Endothelial cell of umbilical vein (primary cell): ENCODE data around the gene HTR7. TPM values are rescaled to one million over a fixed set of nuclear protein-coding genes. Genes with fewer than 3 reads are reported as not detected.

Source experiments
- BruUV-seq: library from RNA; stranded (reverse); fragments of 400-500 nt; replicated peaks from 2 replicates; lab custom pipeline; 2021; lab: Mats Ljungman, UMichigan
- CTCF ChIA-PET: fragments of 300-600, 350-600 bp; sonication (Branson Sonifier 250); formaldehyde crosslinking; loops from one replicate; lab custom pipeline; 2021; ENCODE audit warnings: antibody characterized with exemption, inconsistent platforms; lab: Charles Lee
- POLR2A ChIA-PET: fragments of 300-600, 350-600 bp; sonication (Branson Sonifier 250); formaldehyde crosslinking; loops from one replicate; lab custom pipeline; 2021; ENCODE audit warnings: antibody characterized with exemption, inconsistent platforms; lab: Charles Lee
- DNase-seq: peaks from one replicate; pipeline ENCODE4 v3.0.0-alpha.2; 2011; ENCODE audit warnings: low read depth, low spot score
- FAIRE-seq: peaks from 2 replicates; lab custom pipeline; 2011; peaks lifted over from hg19 to GRCh38; lab: Jason Lieb, UNC
- H2AFZ ChIP-seq: 2 replicates; pipeline ENCODE4 v1.6.0; 2012; ENCODE audit warnings: low read depth, low read length, control low read depth, inconsistent platforms
- H3K27ac ChIP-seq: 2 replicates; pipeline ENCODE4 v1.5.1; 2011; ENCODE audit warnings: low read depth, mild to moderate bottlenecking, control low read depth, low read length, moderate library complexity; ENCODE audit not compliant: insufficient read depth
- H3K27me3 ChIP-seq, 2 experiments: 2 replicates each; pipeline versions ENCODE4 v1.6.0 to v1.6.1; 2011; ENCODE audit warnings: low read length in 2 of 2, mixed read lengths in 1 of 2; ENCODE audit not compliant: control insufficient read depth in 2 of 2, insufficient read depth in 2 of 2
- H3K36me3 ChIP-seq, 2 experiments: 2 replicates in 1 of 2; 3 replicates in 1 of 2; pipeline ENCODE4 v1.5.1; 2011; ENCODE audit warnings: low read length in 2 of 2, mild to moderate bottlenecking in 1 of 2, moderate library complexity in 1 of 2; ENCODE audit not compliant: control insufficient read depth in 2 of 2, insufficient read depth in 2 of 2; ENCODE audit errors: extremely low read depth in 1 of 2
- H3K4me1 ChIP-seq: 3 replicates; pipeline ENCODE4 v1.5.1; 2011; ENCODE audit warnings: mild to moderate bottlenecking, low read length; ENCODE audit not compliant: control insufficient read depth, insufficient read depth; ENCODE audit errors: extremely low read depth
- H3K4me2 ChIP-seq: 2 replicates; pipeline ENCODE4 v1.6.1; 2011; ENCODE audit warnings: low read length, control low read depth, mixed read lengths; ENCODE audit not compliant: insufficient read depth
- H3K4me3 ChIP-seq, 3 experiments: fragments of 200-600 bp in 1 of 3; sonication (generic), shearing (Covaris generic) in 1 of 3; replicated peaks in 1 of 3; 2 replicates each; pipeline ENCODE4 v1.5.1; 2011 to 2016; ENCODE audit warnings: control low read depth in 3 of 3, low read length in 3 of 3, mild to moderate bottlenecking in 2 of 3, inconsistent platforms in 1 of 3, low read depth in 1 of 3, moderate library complexity in 1 of 3; ENCODE audit not compliant: insufficient read depth in 1 of 3
- H3K79me2 ChIP-seq: 2 replicates; pipeline ENCODE4 v1.6.0; 2012; ENCODE audit warnings: low read length, inconsistent platforms; ENCODE audit not compliant: control insufficient read depth, insufficient read depth
- H3K9ac ChIP-seq: replicated peaks from 2 replicates; pipeline ENCODE3; 2011; ENCODE audit warnings: low read length, control low read depth; ENCODE audit not compliant: insufficient read depth; ENCODE audit errors: extremely low read depth
- H3K9me1 ChIP-seq: replicated peaks from 3 replicates; pipeline ENCODE4 v1.6.0; 2011; ENCODE audit warnings: mild to moderate bottlenecking, low read length; ENCODE audit not compliant: control insufficient read depth, insufficient read depth; ENCODE audit errors: extremely low read depth
- H3K9me3 ChIP-seq: replicated peaks from 2 replicates; pipeline ENCODE4 v1.5.1; 2012; ENCODE audit warnings: low read length, inconsistent platforms; ENCODE audit not compliant: control insufficient read depth, insufficient read depth
- H4K20me1 ChIP-seq: replicated peaks from 2 replicates; pipeline ENCODE3; 2011; ENCODE audit warnings: mild to moderate bottlenecking, low read length; ENCODE audit not compliant: control insufficient read depth, insufficient read depth; ENCODE audit errors: extremely low read depth
- CTCF ChIP-seq, 2 donors: IDR thresholded peaks; 1 replicate in 1 of 2; 2 replicates in 1 of 2; pipeline ENCODE4 v1.5.1; 2011; ENCODE audit warnings: low read length in 2 of 2, mild to moderate bottlenecking in 2 of 2, moderate library complexity in 2 of 2, control low read depth in 1 of 2, inconsistent platforms in 1 of 2, low read depth in 1 of 2; ENCODE audit not compliant: insufficient read depth in 1 of 2; ENCODE audit errors: extremely low read depth in 1 of 2
- EZH2 ChIP-seq: IDR thresholded peaks from 2 replicates; pipeline ENCODE4 v1.6.1; 2012; ENCODE audit warnings: borderline replicate concordance, low read depth, mild to moderate bottlenecking, moderate library complexity, low read length, inconsistent platforms; ENCODE audit not compliant: severe bottlenecking
- FOS ChIP-seq: IDR thresholded peaks from 2 replicates; pipeline ENCODE4 v1.6.1; 2011; ENCODE audit warnings: mild to moderate bottlenecking, low read length, moderate library complexity, borderline replicate concordance; ENCODE audit not compliant: insufficient read depth
- GATA2 ChIP-seq: IDR thresholded peaks from 2 replicates; pipeline ENCODE4 v1.7.0; 2011; ENCODE audit warnings: low read depth, mild to moderate bottlenecking, moderate library complexity, mixed read lengths, low read length; ENCODE audit not compliant: insufficient read length, insufficient read depth
- JUN ChIP-seq: IDR thresholded peaks from 2 replicates; pipeline ENCODE4 v1.6.1; 2011; ENCODE audit warnings: borderline replicate concordance, low read depth; ENCODE audit not compliant: insufficient read length, insufficient read depth
- MAX ChIP-seq: IDR thresholded peaks from 2 replicates; pipeline ENCODE4 v1.6.1; 2011; ENCODE audit not compliant: insufficient read depth, insufficient read length
- MYC ChIP-seq: IDR thresholded peaks from one replicate; pipeline ENCODE4 v1.6.1; 2011; ENCODE audit warnings: mild to moderate bottlenecking, low read depth, low read length
- POLR2A ChIP-seq: IDR thresholded peaks from 2 replicates; pipeline ENCODE4 v1.6.1; 2012; ENCODE audit warnings: low read depth, mild to moderate bottlenecking, control low read depth, low read length
- POLR2AphosphoS5 ChIP-seq: IDR thresholded peaks from 2 replicates; pipeline ENCODE4 v1.6.1; 2012; ENCODE audit warnings: low read depth, mild to moderate bottlenecking, control low read depth, low read length, moderate library complexity; ENCODE audit not compliant: insufficient read depth
- dilution Hi-C: fragments of 300-500 bp; cut with MboI; formaldehyde crosslinking; loops from one replicate; pipeline ENCODE4 v1.15.0; 2019; ENCODE audit warnings: low sequenced_read_pairs; ENCODE audit not compliant: extremely low pct_ligation_motif_present
- intact Hi-C: fragments of 100-400 bp; cut with micrococcal nuclease; formaldehyde crosslinking; loops from one replicate; pipeline ENCODE4 v1.10.0; 2022
- polyA plus RNA-seq, 4 experiments: library from polyadenylated mRNA; depleted of rRNA in 3 of 4; stranded (reverse) in 3 of 4; unstranded in 1 of 4; fragments of >200 nt; gene quantifications; 2 replicates each; pipeline versions ENCODE4 v1.2.1 to v1.2.3, GENCODE V29; 2011 to 2012; ENCODE audit warnings: missing spikeins in 1 of 4
- total RNA-seq: library from RNA; stranded (reverse); gene quantifications from 2 replicates; pipeline ENCODE4 v1.2.3, GENCODE V29; 2021

The HTR7 gene
- total and polyA plus RNA-seq, 2 donors (not counting 3 experiments of a cell fraction or from before 2014, with no cell fraction given) = 0.01 to 0.22 TPM

GRCh38 chr10:90804354-90804753 is 53.5 kb downstream of the HTR7 start:
- Histone ChIP-seq H3K27ac (no peak overlapping the region), H3K9me1 (no peaks in the 10 kb centered on the region), H4K20me1 (no peaks in the 10 kb centered on the region), H2AFZ (no peak overlapping the region), H3K79me2 (no peaks in the 10 kb centered on the region), H3K4me1 (no peaks in the 10 kb centered on the region), H3K4me2 (no peak overlapping the region), H3K36me3 (no peaks in the 10 kb centered on the region), H3K9ac (no peak overlapping the region), H3K27me3 (peaks cover 1 to 4% of the 10 kb centered on the region in 2 experiments), H3K9me3 (no peaks in the 10 kb centered on the region), H3K4me3 (no peak overlapping the region)
- ChIA-PET POLR2A (no interaction called here), CTCF (interaction anchor here (0.5 to 2.2 kb wide), 3 partner anchors 14 to 492 kb away, joined by 3 to 6 read pairs (median 3); no protein-coding TSS in a partner anchor)
- dilution Hi-C loops (no loop called here), intact Hi-C loops (no loop called here)
- no peak for DNase-seq
- FAIRE-seq = no peak
- BruUV-seq = no TSS peak
- no peak for TF ChIP-seq POLR2AphosphoS5
- no peak for TF ChIP-seq EZH2
- no peak for TF ChIP-seq MYC
- no peak for TF ChIP-seq FOS
- TF ChIP-seq JUN = no peak
- no peak for TF ChIP-seq MAX
- no peak for TF ChIP-seq POLR2A
- TF ChIP-seq GATA2 = no peak
- no peak for TF ChIP-seq CTCF (IDR thresholded peaks at IDR 0.05; ENCODE audit: extremely low read depth in 1 of 2, insufficient read depth in 1 of 2, low read depth in 1 of 2, low read length in 2 of 2)
